Smooth muscle cell (in vitro differentiated cells): ENCODE results near the gene SSBP4. TPM values are rescaled to one million over a fixed set of nuclear protein-coding genes. Genes with fewer than 3 reads are reported as not detected.
A peak's percentile ranks its signal among the peaks of the same experiment; 100 is the strongest.

Experiments used
- DNase-seq: peaks from one replicate; lab custom pipeline; 2025; ENCODE audit not compliant: unreplicated experiment; lab: John Stamatoyannopoulos, UW
- H2AFZ ChIP-seq: fragments of 200-600 bp; sonication (generic); 2 replicates; pipeline ENCODE4 v1.6.0; 2016; ENCODE audit warnings: antibody characterized with exemption, low read depth, mild to moderate bottlenecking
- H3F3A ChIP-seq: fragments of 200-600 bp; sonication (generic); 2 replicates; pipeline ENCODE4 v1.6.0; 2017; ENCODE audit warnings: antibody characterized with exemption, low read depth
- H3K27ac ChIP-seq: fragments of 200-600 bp; sonication (generic); 2 replicates; pipeline ENCODE4 v1.5.1; 2016; ENCODE audit warnings: low read depth, mild to moderate bottlenecking
- H3K27me3 ChIP-seq: fragments of 200-600 bp; sonication (generic); 2 replicates; pipeline ENCODE4 v1.6.1; 2016; ENCODE audit warnings: low read depth, mild to moderate bottlenecking
- H3K36me3 ChIP-seq: fragments of 200-600 bp; sonication (generic); 2 replicates; pipeline ENCODE4 v1.5.1; 2016; ENCODE audit warnings: low read depth
- H3K4me1 ChIP-seq: fragments of 200-600 bp; sonication (generic); 2 replicates; pipeline ENCODE4 v1.5.1; 2016; ENCODE audit warnings: low read depth
- H3K4me2 ChIP-seq: fragments of 200-600 bp; sonication (generic); 2 replicates; pipeline ENCODE4 v1.6.0; 2016; ENCODE audit warnings: mild to moderate bottlenecking
- H3K4me3 ChIP-seq: fragments of 200-600 bp; sonication (generic); 2 replicates; pipeline ENCODE4 v1.5.1; 2016; ENCODE audit warnings: mild to moderate bottlenecking
- H3K79me2 ChIP-seq: fragments of 200-600 bp; sonication (generic); 2 replicates; pipeline ENCODE4 v1.6.0; 2016; ENCODE audit warnings: low read depth, mild to moderate bottlenecking
- H3K9ac ChIP-seq: fragments of 200-600 bp; sonication (generic); 2 replicates; pipeline ENCODE4 v1.6.0; 2016; ENCODE audit warnings: low read depth
- H3K9me3 ChIP-seq: fragments of 200-600 bp; sonication (generic); replicated peaks from 2 replicates; pipeline ENCODE4 v1.5.1; 2016; ENCODE audit warnings: low read depth
- H4K20me1 ChIP-seq: fragments of 200-600 bp; sonication (generic); 2 replicates; pipeline ENCODE4 v1.6.0; 2016; ENCODE audit warnings: low read depth
- WGBS: methylation state at CpG from one replicate; pipeline ENCODE4 v1.1.7; 2016; ENCODE audit warnings: low lambda C conversion rate; 5-methylcytosine and 5-hydroxymethylcytosine counted together
- microRNA-seq: library from miRNA; unstranded; fragments of <30 nt; microRNA quantifications from one replicate; pipeline ENCODE4, GENCODE V29; 2016; ENCODE audit warnings: borderline number of aligned reads
- polyA plus RNA-seq: library from polyadenylated mRNA; unstranded; fragments of >200 nt; fragmentation: Nextera tagmentation; extraction: Ambion mirVana; gene quantifications from 2 replicates; pipeline ENCODE4 v1.2.1, GENCODE V29; 2016
- small RNA-seq: library from RNA; depleted of rRNA; stranded (forward); fragments of <200 nt; gene quantifications from one replicate; pipeline ENCODE3, GENCODE V24; 2014
- total RNA-seq: library from RNA; depleted of rRNA; stranded (reverse); fragments of >200 nt; gene quantifications from 2 replicates; pipeline ENCODE4 v1.2.3, GENCODE V29; 2014
- TF ChIP-seq, protein P1 (sequence below): fragments of 200-600 bp; sonication (generic); IDR thresholded peaks from 2 replicates; pipeline ENCODE4 v1.5.1; 2017; ENCODE audit warnings: borderline replicate concordance, mild to moderate bottlenecking, antibody characterized with exemption; ENCODE audit not compliant: insufficient read depth, poor library complexity, severe bottlenecking

Gene SSBP4
- total and polyA plus RNA-seq, 2 experiments from 2014 or later, result 44.1 to 124 TPM

DNA sequence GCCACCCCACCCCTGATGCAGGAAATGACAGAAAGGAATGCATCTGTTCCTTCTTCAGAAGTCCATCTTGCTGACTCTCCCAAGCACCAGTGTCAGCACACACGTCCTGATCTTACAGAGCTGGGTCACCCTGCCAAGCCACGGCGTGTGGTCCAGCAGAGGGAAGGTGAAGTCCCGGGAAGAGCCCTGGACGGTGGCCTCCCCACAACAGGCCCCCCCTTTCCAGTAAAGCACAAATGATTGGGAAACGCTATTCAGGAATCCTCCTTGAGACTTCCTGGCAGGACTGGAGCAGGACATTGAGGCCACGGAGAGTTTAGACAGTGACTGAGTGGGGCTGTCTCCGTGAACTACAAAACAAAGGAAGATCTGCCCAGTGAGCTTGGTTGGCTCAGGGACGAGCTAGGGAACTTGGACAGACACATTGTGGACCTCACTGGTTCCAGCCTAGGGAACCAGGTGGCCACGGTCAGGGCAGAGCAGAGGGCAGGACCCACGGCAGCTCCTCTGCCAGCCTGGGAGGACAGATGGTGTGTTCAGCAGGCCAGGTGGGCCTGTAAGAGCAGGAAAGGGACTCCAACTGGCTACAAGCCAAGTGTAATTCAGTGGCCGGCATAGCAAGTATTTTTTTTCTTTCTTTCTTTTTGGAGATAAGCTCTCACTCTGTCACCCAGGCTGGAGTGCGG, 61.0 kb downstream of the SSBP4 start:
- H3K79me2 ChIP-seq, result peaks cover 85% of the 10 kb centered on the region
- H2AFZ ChIP-seq, result no peak overlapping the region
- H3K9ac ChIP-seq, result peak overlapping the region; percentile 65
- TF ChIP-seq, protein P1, sequence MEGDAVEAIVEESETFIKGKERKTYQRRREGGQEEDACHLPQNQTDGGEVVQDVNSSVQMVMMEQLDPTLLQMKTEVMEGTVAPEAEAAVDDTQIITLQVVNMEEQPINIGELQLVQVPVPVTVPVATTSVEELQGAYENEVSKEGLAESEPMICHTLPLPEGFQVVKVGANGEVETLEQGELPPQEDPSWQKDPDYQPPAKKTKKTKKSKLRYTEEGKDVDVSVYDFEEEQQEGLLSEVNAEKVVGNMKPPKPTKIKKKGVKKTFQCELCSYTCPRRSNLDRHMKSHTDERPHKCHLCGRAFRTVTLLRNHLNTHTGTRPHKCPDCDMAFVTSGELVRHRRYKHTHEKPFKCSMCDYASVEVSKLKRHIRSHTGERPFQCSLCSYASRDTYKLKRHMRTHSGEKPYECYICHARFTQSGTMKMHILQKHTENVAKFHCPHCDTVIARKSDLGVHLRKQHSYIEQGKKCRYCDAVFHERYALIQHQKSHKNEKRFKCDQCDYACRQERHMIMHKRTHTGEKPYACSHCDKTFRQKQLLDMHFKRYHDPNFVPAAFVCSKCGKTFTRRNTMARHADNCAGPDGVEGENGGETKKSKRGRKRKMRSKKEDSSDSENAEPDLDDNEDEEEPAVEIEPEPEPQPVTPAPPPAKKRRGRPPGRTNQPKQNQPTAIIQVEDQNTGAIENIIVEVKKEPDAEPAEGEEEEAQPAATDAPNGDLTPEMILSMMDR, result no peak
- peaks cover 74% of the 10 kb centered on the region for H4K20me1 ChIP-seq
- WGBS, result 43% methylated on average over 13 of the region's 13 CpGs
- peaks cover 8% of the 10 kb centered on the region for H3F3A ChIP-seq
- H3K4me1 ChIP-seq, result peaks cover 4% of the 10 kb centered on the region
- H3K4me2 ChIP-seq, result peak overlapping the region; percentile 56
- no peaks in the 10 kb centered on the region for H3K9me3 ChIP-seq
- H3K27ac ChIP-seq, result peak overlapping the region; percentile 95
- H3K4me3 ChIP-seq, result no peak overlapping the region
- H3K27me3 ChIP-seq, result no peaks in the 10 kb centered on the region
- DNase-seq, result no peak
- no peaks in the 10 kb centered on the region for H3K36me3 ChIP-seq

DNA sequence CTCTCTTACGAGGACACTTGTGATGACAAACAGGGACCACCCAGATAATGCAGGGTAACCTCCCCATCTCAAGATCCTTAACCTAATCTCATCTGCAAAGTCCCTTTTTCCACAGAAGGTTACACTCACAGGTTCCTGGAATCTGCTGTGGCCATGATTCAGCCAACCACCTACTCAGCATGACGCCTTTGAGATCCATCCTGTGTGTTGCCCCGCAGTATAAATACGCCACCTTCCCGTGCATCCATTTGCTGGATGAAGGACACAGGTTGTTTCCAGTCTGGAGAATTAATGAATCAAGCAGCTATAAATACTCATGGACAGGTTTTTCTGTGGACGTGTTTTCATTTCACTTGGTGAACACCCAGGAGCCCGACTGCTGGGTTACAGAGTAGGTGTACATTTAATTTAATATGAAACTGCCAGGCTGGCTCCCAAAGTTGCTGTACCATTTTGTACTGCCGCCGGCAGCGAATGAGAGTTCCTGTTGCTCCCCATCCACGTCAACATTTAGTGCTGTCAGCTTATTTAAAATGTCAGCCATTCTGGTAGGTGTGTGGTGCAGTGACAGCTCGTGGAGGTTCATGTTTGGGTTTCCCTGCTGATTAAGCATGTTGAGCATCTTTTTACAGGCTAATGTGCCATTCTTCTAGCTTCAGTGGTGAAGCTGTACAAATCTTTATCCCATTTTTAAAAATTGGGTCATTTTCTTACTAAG, 62.5 kb downstream of the SSBP4 start:
- H4K20me1 ChIP-seq, result peaks cover 73% of the 10 kb centered on the region
- H2AFZ ChIP-seq, result no peak overlapping the region
- no peak overlapping the region for H3K4me2 ChIP-seq
- 76% methylated on average over 12 of the region's 12 CpGs for WGBS
- H3K4me3 ChIP-seq, result no peak overlapping the region
- no peaks in the 10 kb centered on the region for H3K27me3 ChIP-seq
- H3K79me2 ChIP-seq, result peaks cover 85% of the 10 kb centered on the region
- TF ChIP-seq, protein P1, result no peak
- no peaks in the 10 kb centered on the region for H3K9me3 ChIP-seq
- H3F3A ChIP-seq, result peaks cover 8% of the 10 kb centered on the region
- no peak for DNase-seq
- peak overlapping the region; percentile 95 for H3K27ac ChIP-seq
- peaks cover 11% of the 10 kb centered on the region for H3K4me1 ChIP-seq
- H3K36me3 ChIP-seq, result no peaks in the 10 kb centered on the region
- H3K9ac ChIP-seq, result no peak overlapping the region

DNA sequence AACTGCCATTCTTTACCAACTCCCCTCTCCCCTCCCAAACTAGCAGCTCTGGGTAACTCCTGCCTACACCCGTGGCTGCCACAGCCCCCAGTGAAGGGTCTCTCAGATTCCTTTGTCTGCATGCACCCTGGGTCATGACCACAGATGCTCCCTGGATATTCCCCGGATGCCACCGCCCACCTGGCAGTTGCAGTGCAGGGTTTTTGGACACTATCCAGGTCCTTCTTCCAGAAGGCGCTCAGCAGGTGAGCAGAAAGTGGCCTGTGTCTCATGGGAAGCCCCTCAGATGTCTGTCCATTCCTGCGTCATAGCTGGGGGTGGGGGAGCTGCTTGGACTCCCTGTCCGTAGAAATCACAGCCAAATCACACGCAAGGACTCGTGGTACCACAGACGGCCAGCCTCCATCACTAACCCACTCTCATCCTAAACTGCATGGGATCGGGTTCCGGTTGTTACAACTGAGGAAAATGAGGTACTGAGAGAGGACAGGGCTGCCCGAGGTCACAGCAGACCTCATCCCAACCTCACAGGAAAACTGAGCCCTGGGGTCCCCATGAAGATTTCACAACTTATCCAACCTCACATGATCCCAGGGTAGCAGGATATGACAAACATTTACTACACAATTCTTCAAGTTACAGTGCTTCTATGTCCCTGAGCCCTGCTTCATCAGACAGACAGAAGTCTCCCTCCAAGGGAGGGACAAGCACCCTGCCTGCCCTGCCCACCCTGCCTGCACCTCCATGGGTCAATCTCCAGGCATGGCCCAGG, 64.1 kb downstream of the SSBP4 start:
- H3K4me1 ChIP-seq, result peaks cover 11% of the 10 kb centered on the region
- TF ChIP-seq, protein P1, result no peak
- peaks cover 84% of the 10 kb centered on the region for H4K20me1 ChIP-seq

More for the DNA sequence above, 64.1 kb downstream of the SSBP4 start:
- H3F3A ChIP-seq, result no peaks in the 10 kb centered on the region
- no peak overlapping the region for H3K4me2 ChIP-seq
- H3K27ac ChIP-seq, result no peak overlapping the region
- peaks cover 87% of the 10 kb centered on the region for H3K79me2 ChIP-seq
- no peaks in the 10 kb centered on the region for H3K27me3 ChIP-seq
- H2AFZ ChIP-seq, result no peak overlapping the region
- H3K36me3 ChIP-seq, result no peaks in the 10 kb centered on the region
- WGBS, result 89% methylated on average over 12 of the region's 12 CpGs
- H3K4me3 ChIP-seq, result no peak overlapping the region
- no peak for DNase-seq
- no peak overlapping the region for H3K9ac ChIP-seq
- no peaks in the 10 kb centered on the region for H3K9me3 ChIP-seq

Small RNA genes lying within 50 kb of the gene (microRNA-seq; reads per million reads assigned to microRNA genes)
- not detected for gene MIR3189

Small RNA genes lying within 50 kb of the gene (small RNA-seq; reads per million reads assigned to genes)
- gene MIR3189, result not detected

Other genes starting within 250 kb of the SSBP4 start
- 0.67 and 2.9 TPM in 2 replicates for gene IFI30, start 245.6 kb upstream of the SSBP4 start, total RNA-seq
- 0.64 and 0.87 TPM in 2 replicates for gene IFI30, start 245.6 kb upstream of the SSBP4 start, polyA plus RNA-seq
- 11.6 and 13.1 TPM in 2 replicates for gene MPV17L2, start 226.2 kb upstream of the SSBP4 start, total RNA-seq
- 27.1 and 28.7 TPM in 2 replicates for gene MPV17L2, start 226.2 kb upstream of the SSBP4 start, polyA plus RNA-seq
- gene RAB3A, start 215.4 kb upstream of the SSBP4 start, total RNA-seq, result 1.4 and 4.9 TPM in 2 replicates
- 3.6 and 3.7 TPM in 2 replicates for gene RAB3A, start 215.4 kb upstream of the SSBP4 start, polyA plus RNA-seq
- gene PDE4C, start 193.0 kb upstream of the SSBP4 start, total RNA-seq, result 1.1 and 3.1 TPM in 2 replicates
- 1.7 and 1.9 TPM in 2 replicates for gene PDE4C, start 193.0 kb upstream of the SSBP4 start, polyA plus RNA-seq
- gene IQCN, start 144.9 kb upstream of the SSBP4 start, total RNA-seq, result 3.9 and 4.9 TPM in 2 replicates
- 2.5 and 5.8 TPM in 2 replicates for gene IQCN, start 144.9 kb upstream of the SSBP4 start, polyA plus RNA-seq
- 79.9 and 164 TPM in 2 replicates for gene JUND, start 137.8 kb upstream of the SSBP4 start, total RNA-seq
- gene JUND, start 137.8 kb upstream of the SSBP4 start, polyA plus RNA-seq, result 464 and 497 TPM in 2 replicates
- 116 and 121 TPM in 2 replicates for gene LSM4, start 96.3 kb upstream of the SSBP4 start, total RNA-seq
- 156 and 177 TPM in 2 replicates for gene LSM4, start 96.3 kb upstream of the SSBP4 start, polyA plus RNA-seq
- gene PGPEP1, start 78.8 kb upstream of the SSBP4 start, total RNA-seq, result 11.1 and 11.7 TPM in 2 replicates
- 4.5 and 8.7 TPM in 2 replicates for gene PGPEP1, start 78.8 kb upstream of the SSBP4 start, polyA plus RNA-seq
- gene GDF15, start 33.2 kb upstream of the SSBP4 start, total RNA-seq, result 18.8 and 30.9 TPM in 2 replicates
- 40.4 and 42.8 TPM in 2 replicates for gene GDF15, start 33.2 kb upstream of the SSBP4 start, polyA plus RNA-seq
- 0.67 TPM in 1 of 2 replicates, not detected in the other for gene LRRC25, start 21.8 kb upstream of the SSBP4 start, total RNA-seq
- gene LRRC25, start 21.8 kb upstream of the SSBP4 start, polyA plus RNA-seq, result 0.34 TPM in 1 of 2 replicates, not detected in the other
- gene ISYNA1, start 18.7 kb downstream of the SSBP4 start, total RNA-seq, result 16.4 and 60.1 TPM in 2 replicates
- 56.9 and 89.5 TPM in 2 replicates for gene ISYNA1, start 18.7 kb downstream of the SSBP4 start, polyA plus RNA-seq
- 10.5 and 12.8 TPM in 2 replicates for gene ELL, start 102.7 kb downstream of the SSBP4 start, total RNA-seq
- 15.2 and 31.7 TPM in 2 replicates for gene ELL, start 102.7 kb downstream of the SSBP4 start, polyA plus RNA-seq
- 143 and 161 TPM in 2 replicates for gene FKBP8, start 124.2 kb downstream of the SSBP4 start, total RNA-seq
- 340 and 358 TPM in 2 replicates for gene FKBP8, start 124.2 kb downstream of the SSBP4 start, polyA plus RNA-seq
- gene KXD1, start 138.5 kb downstream of the SSBP4 start, total RNA-seq, result 75.4 and 104 TPM in 2 replicates
- 134 and 141 TPM in 2 replicates for gene KXD1, start 138.5 kb downstream of the SSBP4 start, polyA plus RNA-seq
- gene UBA52, start 152.5 kb downstream of the SSBP4 start, total RNA-seq, result 991 and 1,086 TPM in 2 replicates
- gene UBA52, start 152.5 kb downstream of the SSBP4 start, polyA plus RNA-seq, result 752 and 759 TPM in 2 replicates
- gene REX1BD, start 169.4 kb downstream of the SSBP4 start, total RNA-seq, result 69.6 and 81.5 TPM in 2 replicates
- 117 and 141 TPM in 2 replicates for gene REX1BD, start 169.4 kb downstream of the SSBP4 start, polyA plus RNA-seq
- 196 and 221 TPM in 2 replicates for gene CRLF1, start 187.4 kb downstream of the SSBP4 start, total RNA-seq
- 715 and 1,048 TPM in 2 replicates for gene CRLF1, start 187.4 kb downstream of the SSBP4 start, polyA plus RNA-seq
- 4.4 and 5.0 TPM in 2 replicates for gene TMEM59L, start 193.5 kb downstream of the SSBP4 start, total RNA-seq
- gene TMEM59L, start 193.5 kb downstream of the SSBP4 start, polyA plus RNA-seq, result 31.7 and 42.0 TPM in 2 replicates
- gene KLHL26, start 217.6 kb downstream of the SSBP4 start, total RNA-seq, result 3.9 and 5.6 TPM in 2 replicates
- 7.6 and 8.7 TPM in 2 replicates for gene KLHL26, start 217.6 kb downstream of the SSBP4 start, polyA plus RNA-seq